CD4-positive, alpha-beta T cell treated with Interleukin-17A for 1 hour (primary cell): ENCODE measurements around the gene WNT5A.

Source experiments
- DNase-seq: peaks from one replicate; pipeline ENCODE4 v3.0.0-alpha.2; 2020

WNT5A gene

GRCh38 chr3:55486857-55487380 lies at the start of gene WNT5A:
Gene WNT5A (minus strand): TSS chr3:55487306. CDS start chr3:55486985, 321 bp downstream.
- no peak for DNase-seq

- no peak for DNase-seq
Observed at GRCh38 chr3:55534876-55535275, 47.8 kb upstream of the WNT5A start.

GRCh38 chr3:55532806-55533205 lies 45.7 kb upstream of the WNT5A start:
- DNase-seq = no peak

GRCh38 chr3:55531321-55531720 lies 44.2 kb upstream of the WNT5A start:
- DNase-seq = no peak

GRCh38 chr3:55527361-55527760 lies 40.3 kb upstream of the WNT5A start:
- DNase-seq = no peak

GRCh38 chr3:55526332-55527030 lies 39.4 kb upstream of the WNT5A start:
- no peak for DNase-seq

- DNase-seq = no peak
Observed at GRCh38 chr3:55525436-55525835, 38.3 kb upstream of the WNT5A start.

GRCh38 chr3:55524565-55525244 lies 37.6 kb upstream of the WNT5A start:
- DNase-seq = no peak

- no peak for DNase-seq
Observed at GRCh38 chr3:55523471-55523870, 36.4 kb upstream of the WNT5A start.

GRCh38 chr3:55521738-55522421 lies 34.8 kb upstream of the WNT5A start:
- no peak for DNase-seq

GRCh38 chr3:55521064-55521737 lies 34.1 kb upstream of the WNT5A start:
- DNase-seq = no peak

GRCh38 chr3:55519019-55519418 lies 31.9 kb upstream of the WNT5A start:
- DNase-seq = no peak

GRCh38 chr3:55518451-55518850 lies 31.3 kb upstream of the WNT5A start:
- no peak for DNase-seq

GRCh38 chr3:55516392-55517030 lies 29.4 kb upstream of the WNT5A start:
- no peak for DNase-seq

- no peak for DNase-seq
Observed at GRCh38 chr3:55515550-55516246, 28.6 kb upstream of the WNT5A start.

- no peak for DNase-seq
Observed at GRCh38 chr3:55514962-55515361, 27.9 kb upstream of the WNT5A start.

- DNase-seq = no peak
Observed at GRCh38 chr3:55512571-55513343, 25.7 kb upstream of the WNT5A start.

- DNase-seq = no peak
Observed at GRCh38 chr3:55511895-55512570, 24.9 kb upstream of the WNT5A start.

- no peak for DNase-seq
Observed at GRCh38 chr3:55508335-55508734, 21.2 kb upstream of the WNT5A start.

GRCh38 chr3:55507808-55508207 lies 20.7 kb upstream of the WNT5A start:
- no peak for DNase-seq

- DNase-seq = no peak
Observed at GRCh38 chr3:55505776-55506175, 18.7 kb upstream of the WNT5A start.
